Muscle layer of duodenum (tissue), 2 donors: ENCODE data around the gene RAB1B.
"Not testable (repeated sequence)": the region's sequence is repeated elsewhere in the genome, so short reads cannot be mapped to it uniquely, and the experiment has no call there.

Experiments
- H3K27ac ChIP-seq: one replicate; pipeline ENCODE4 v1.7.0; 2013; ENCODE audit warnings: mild to moderate bottlenecking, low read length
- H3K27me3 ChIP-seq: one replicate; pipeline ENCODE4 v1.7.0; 2013; ENCODE audit warnings: low read depth, mild to moderate bottlenecking, control low read depth, low read length
- H3K36me3 ChIP-seq, 2 donors: one replicate each; pipeline ENCODE4 v1.7.0; 2013; ENCODE audit warnings: low read length in 2 of 2, control low read depth in 1 of 2, mild to moderate bottlenecking in 1 of 2; ENCODE audit not compliant: insufficient read depth in 2 of 2, control insufficient read depth in 1 of 2
- H3K4me1 ChIP-seq, 2 donors: one replicate each; pipeline ENCODE4 v1.7.0; 2013; ENCODE audit warnings: low read length in 2 of 2, mild to moderate bottlenecking in 2 of 2, control low read depth in 1 of 2, moderate library complexity in 1 of 2; ENCODE audit not compliant: insufficient read depth in 2 of 2, control insufficient read depth in 1 of 2
- H3K4me3 ChIP-seq, 2 donors: one replicate each; pipeline ENCODE4 v1.7.0; 2013; ENCODE audit warnings: low read length in 2 of 2, low read depth in 1 of 2, mild to moderate bottlenecking in 1 of 2
- H3K9me3 ChIP-seq, 2 donors: one replicate each; pipeline ENCODE4 v1.7.0; 2013; ENCODE audit warnings: low read length in 2 of 2, control low read depth in 1 of 2, mild to moderate bottlenecking in 1 of 2; ENCODE audit not compliant: control insufficient read depth in 1 of 2
- donor health status: healthy.

Gene RAB1B

GRCh38 chr11:66318600-66318970 lies 50.1 kb downstream of the RAB1B start:
- H3K4me1 ChIP-seq: peaks cover 10 to 59% of the 10 kb centered on the region in 2 donors
- H3K36me3 ChIP-seq: no peaks in the 10 kb centered on the region
- H3K27me3 ChIP-seq: no peaks in the 10 kb centered on the region
- H3K9me3 ChIP-seq: no peaks in the 10 kb centered on the region
- H3K27ac ChIP-seq: no peak overlapping the region
- no peak overlapping the region for H3K4me3 ChIP-seq

- not testable (repeated sequence) for H3K4me3 ChIP-seq, H3K9me3 ChIP-seq, H3K27ac ChIP-seq, H3K36me3 ChIP-seq, H3K27me3 ChIP-seq
- H3K4me1 ChIP-seq: peaks cover 13 to 42% of the 10 kb centered on the region in 2 donors
These were observed 51.9 kb downstream of the RAB1B start for GRCh38 chr11:66320289-66320688.

GRCh38 chr11:66320748-66321147 lies 52.3 kb downstream of the RAB1B start:
- not testable (repeated sequence) for H3K4me3 ChIP-seq, H3K27ac ChIP-seq
- H3K4me1 ChIP-seq: peaks cover 13 to 38% of the 10 kb centered on the region in 2 donors

GRCh38 chr11:66321606-66322005 lies 53.2 kb downstream of the RAB1B start:
- Histone ChIP-seq H3K27me3 (no peaks in the 10 kb centered on the region), H3K36me3 (no peaks in the 10 kb centered on the region), H3K4me3 (no peak overlapping the region), H3K9me3 (no peaks in the 10 kb centered on the region), H3K27ac (no peak overlapping the region), H3K4me1 (peaks cover 13 to 33% of the 10 kb centered on the region in 2 donors)

More at GRCh38 chr11:66320748-66321147, 52.3 kb downstream of the RAB1B start:
- not testable (repeated sequence) for H3K36me3 ChIP-seq, H3K27me3 ChIP-seq, H3K9me3 ChIP-seq

- peaks cover 8 to 30% of the 10 kb centered on the region in 2 donors for H3K4me1 ChIP-seq
- H3K9me3 ChIP-seq: no peaks in the 10 kb centered on the region
- H3K27ac ChIP-seq: no peak overlapping the region
- H3K27me3 ChIP-seq: no peaks in the 10 kb centered on the region
- no peaks in the 10 kb centered on the region for H3K36me3 ChIP-seq
- H3K4me3 ChIP-seq: no peak overlapping the region
These were observed 54.4 kb downstream of the RAB1B start for GRCh38 chr11:66322732-66323427.

GRCh38 chr11:66323684-66324083 lies 55.2 kb downstream of the RAB1B start:
- Histone ChIP-seq H3K36me3 (no peaks in the 10 kb centered on the region), H3K4me3 (no peak overlapping the region), H3K9me3 (no peaks in the 10 kb centered on the region), H3K27ac (no peak overlapping the region), H3K4me1 (peaks cover 10 to 30% of the 10 kb centered on the region in 2 donors), H3K27me3 (no peaks in the 10 kb centered on the region)

- H3K4me1 ChIP-seq: peaks cover 11 to 26% of the 10 kb centered on the region in 2 donors
- H3K27ac ChIP-seq: no peak overlapping the region
- no peaks in the 10 kb centered on the region for H3K27me3 ChIP-seq
- no peak overlapping the region for H3K4me3 ChIP-seq
- no peaks in the 10 kb centered on the region for H3K36me3 ChIP-seq
- H3K9me3 ChIP-seq: no peaks in the 10 kb centered on the region
These were observed 56.2 kb downstream of the RAB1B start for GRCh38 chr11:66324664-66325063.

GRCh38 chr11:66325263-66325671 lies 56.8 kb downstream of the RAB1B start:
- Histone ChIP-seq H3K4me1 (peaks cover 11 to 26% of the 10 kb centered on the region in 2 donors), H3K9me3 (no peaks in the 10 kb centered on the region), H3K27me3 (no peaks in the 10 kb centered on the region), H3K36me3 (no peaks in the 10 kb centered on the region), H3K27ac (no peak overlapping the region), H3K4me3 (no peak overlapping the region)

- Histone ChIP-seq H3K4me3 (no peak overlapping the region), H3K36me3 (no peaks in the 10 kb centered on the region), H3K4me1 (peaks cover 11 to 26% of the 10 kb centered on the region in 2 donors), H3K27ac (no peak overlapping the region), H3K27me3 (no peaks in the 10 kb centered on the region), H3K9me3 (no peaks in the 10 kb centered on the region)
These were observed 58.0 kb downstream of the RAB1B start for GRCh38 chr11:66326261-66327111.
